ENCODE results near the gene HOXB2. TPM values are rescaled to one million over a fixed set of nuclear protein-coding genes. Genes with fewer than 3 reads are reported as not detected.

The HOXB2 gene
- polyA plus RNA-seq, 3 donors: 1.6 to 3.8 (median 3.3) TPM

- peaks cover 64 to 90% of the 10 kb centered on the region in 2 donors for H3K27me3 ChIP-seq (ENCODE audit: control insufficient read depth in 2 of 2, insufficient read depth in 2 of 2, low read length in 2 of 2)
- no peak overlapping the region for H3K27ac Mint-ChIP-seq
- H3K27me3 Mint-ChIP-seq (ENCODE audit: low read depth in 3 of 3): peaks cover 70 to 89% (median 82%) of the 10 kb centered on the region in 3 donors
- H3K4me1 Mint-ChIP-seq: peaks cover 46% of the 10 kb centered on the region
- TF ChIP-seq CTCF (IDR thresholded peaks at IDR 0.05): no peak
- H3K9me3 ChIP-seq (replicated peaks in 1 of 2; ENCODE audit: control insufficient read depth in 1 of 2, insufficient read depth in 1 of 2, low read length in 2 of 2): peaks cover 0 to 14% of the 10 kb centered on the region in 2 donors
- H3K9ac ChIP-seq (ENCODE audit: insufficient read depth, low read length, poor library complexity, severe bottlenecking): no peak overlapping the region
- H3K4me3 Mint-ChIP-seq: peak overlapping the region; percentile 77 to 90
- H3K4me1 ChIP-seq (ENCODE audit: control insufficient read depth in 1 of 2, insufficient read depth in 2 of 2, low read length in 2 of 2): peaks cover 30 to 46% of the 10 kb centered on the region in 2 donors
- peaks cover 10 to 17% of the 10 kb centered on the region in 2 donors for H3K36me3 Mint-ChIP-seq
- peak overlapping the region; percentile 99 for H3K4me2 ChIP-seq (replicated peaks; ENCODE audit: extremely low read depth, low read length, poor library complexity, severe bottlenecking)
- 0% methylated on average over 1 of the region's 19 CpGs for WGBS (ENCODE audit: insufficient coverage)
- no peaks in the 10 kb centered on the region for H3K79me2 ChIP-seq (ENCODE audit: insufficient read depth, low read length)
- no peak overlapping the region for H3K27ac ChIP-seq (ENCODE audit: low read depth in 1 of 2, low read length in 2 of 2)
- intact Hi-C loops (cut with micrococcal nuclease): no loop called here
- peak overlapping the region; percentile 29 to 86 (median 29) for H3K4me3 ChIP-seq (replicated peaks in 1 of 3; ENCODE audit: low read depth in 2 of 3, low read length in 3 of 3)
- DNase-seq: no peak
- H3K36me3 ChIP-seq (replicated peaks in 1 of 2; ENCODE audit: control insufficient read depth in 1 of 2, insufficient read depth in 2 of 2, low read length in 2 of 2): no peaks in the 10 kb centered on the region
- peak overlapping the region; percentile 68 for H2AFZ ChIP-seq (ENCODE audit: insufficient read depth, low read depth, low read length, poor library complexity, severe bottlenecking)
- H4K20me1 ChIP-seq (ENCODE audit: insufficient read depth, low read length): no peaks in the 10 kb centered on the region
- H3K9me3 Mint-ChIP-seq: peaks cover 4 to 35% (median 20%) of the 10 kb centered on the region in 7 donors
Measured at GRCh38 chr17:48577330-48577945, 32.5 kb upstream of the HOXB2 start.

- no peaks in the 10 kb centered on the region for H4K20me1 ChIP-seq (ENCODE audit: insufficient read depth, low read length)
- Mint-ChIP-seq H3K27ac (no peak overlapping the region), H3K4me3 (peak overlapping the region; percentile 77 to 90), H3K4me1 (peaks cover 41% of the 10 kb centered on the region), H3K9me3 (peaks cover 4 to 33% (median 19%) of the 10 kb centered on the region in 7 donors), H3K36me3 (peaks cover 10 to 17% of the 10 kb centered on the region in 2 donors), H3K27me3 (ENCODE audit: low read depth in 3 of 3) (peaks cover 63 to 84% (median 80%) of the 10 kb centered on the region in 3 donors)
- H3K27me3 ChIP-seq (ENCODE audit: control insufficient read depth in 2 of 2, insufficient read depth in 2 of 2, low read length in 2 of 2): peaks cover 62 to 91% of the 10 kb centered on the region in 2 donors
- no peaks in the 10 kb centered on the region for H3K36me3 ChIP-seq (replicated peaks in 1 of 2; ENCODE audit: control insufficient read depth in 1 of 2, insufficient read depth in 2 of 2, low read length in 2 of 2)
- H3K79me2 ChIP-seq (ENCODE audit: insufficient read depth, low read length): no peaks in the 10 kb centered on the region
- H2AFZ ChIP-seq (ENCODE audit: insufficient read depth, low read depth, low read length, poor library complexity, severe bottlenecking): peak overlapping the region; percentile 68
- DNase-seq: no peak
- peak overlapping the region; percentile 99 for H3K4me2 ChIP-seq (replicated peaks; ENCODE audit: extremely low read depth, low read length, poor library complexity, severe bottlenecking)
- H3K27ac ChIP-seq (ENCODE audit: low read depth in 1 of 2, low read length in 2 of 2): no peak overlapping the region
- peaks cover 28 to 38% of the 10 kb centered on the region in 2 donors for H3K4me1 ChIP-seq (ENCODE audit: control insufficient read depth in 1 of 2, insufficient read depth in 2 of 2, low read length in 2 of 2)
- H3K9me3 ChIP-seq (replicated peaks in 1 of 2; ENCODE audit: control insufficient read depth in 1 of 2, insufficient read depth in 1 of 2, low read length in 2 of 2): peaks cover 0 to 12% of the 10 kb centered on the region in 2 donors
- TF ChIP-seq CTCF (IDR thresholded peaks at IDR 0.05): no peak
- intact Hi-C loops (cut with micrococcal nuclease): no loop called here
- H3K4me3 ChIP-seq (replicated peaks in 1 of 3; ENCODE audit: low read depth in 2 of 3, low read length in 3 of 3): peak overlapping the region; percentile 24 to 86 (median 29)
- no peak overlapping the region for H3K9ac ChIP-seq (ENCODE audit: insufficient read depth, low read length, poor library complexity, severe bottlenecking)
- WGBS (ENCODE audit: insufficient coverage): 10% methylated on average over 18 of the region's 43 CpGs
Measured at GRCh38 chr17:48576479-48577309, 31.8 kb upstream of the HOXB2 start.

All from CD14-positive monocyte (primary cell).